Rectal smooth muscle tissue (tissue), 1 donor: Measurements from ENCODE around the gene TMEM130.
"Not testable (repeated sequence)": the region's sequence is repeated elsewhere in the genome, so short reads cannot be mapped to it uniquely, and the experiment has no call there.

ENCODE experiments used
- H3K27ac ChIP-seq: one replicate; pipeline ENCODE4 v1.7.0; 2013; ENCODE audit warnings: low read depth, low read length, inconsistent platforms
- H3K27me3 ChIP-seq: one replicate; pipeline ENCODE4 v1.7.0; 2013; ENCODE audit warnings: low read length; ENCODE audit not compliant: control insufficient read depth, insufficient read depth
- H3K36me3 ChIP-seq: one replicate; pipeline ENCODE4 v1.7.0; 2013; ENCODE audit warnings: low read length; ENCODE audit not compliant: control insufficient read depth, insufficient read depth
- H3K4me1 ChIP-seq: one replicate; pipeline ENCODE4 v1.7.0; 2013; ENCODE audit warnings: low read length; ENCODE audit not compliant: control insufficient read depth, insufficient read depth
- H3K4me3 ChIP-seq: one replicate; pipeline ENCODE4 v1.7.0; 2013; ENCODE audit warnings: low read length
- H3K9ac ChIP-seq: one replicate; pipeline ENCODE4 v1.7.0; 2013; ENCODE audit warnings: low read length

Gene TMEM130

DNA sequence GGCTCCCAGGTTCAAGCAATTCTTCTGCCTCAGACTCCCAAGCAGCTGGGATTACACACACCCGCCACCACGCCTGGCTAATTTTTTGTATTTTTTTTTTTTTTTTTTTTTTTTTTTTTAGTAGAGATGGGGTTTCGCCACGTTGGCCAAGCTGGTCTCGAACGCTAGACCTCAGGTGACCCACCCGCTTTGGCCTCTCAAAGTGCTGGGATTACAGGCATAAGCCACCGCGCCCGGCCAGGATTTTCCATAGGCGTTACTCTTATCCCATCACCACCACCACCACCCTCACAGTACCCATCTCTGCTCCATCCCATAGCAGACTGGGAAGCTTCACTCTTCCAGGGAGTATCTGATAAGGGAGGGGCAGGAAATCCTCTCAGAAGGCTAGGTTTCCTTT lies 3.8 kb upstream of the TMEM130 start:
- not testable (repeated sequence) for H3K4me3 ChIP-seq, H3K36me3 ChIP-seq, H3K27ac ChIP-seq, H3K9ac ChIP-seq, H3K27me3 ChIP-seq, H3K4me1 ChIP-seq

DNA sequence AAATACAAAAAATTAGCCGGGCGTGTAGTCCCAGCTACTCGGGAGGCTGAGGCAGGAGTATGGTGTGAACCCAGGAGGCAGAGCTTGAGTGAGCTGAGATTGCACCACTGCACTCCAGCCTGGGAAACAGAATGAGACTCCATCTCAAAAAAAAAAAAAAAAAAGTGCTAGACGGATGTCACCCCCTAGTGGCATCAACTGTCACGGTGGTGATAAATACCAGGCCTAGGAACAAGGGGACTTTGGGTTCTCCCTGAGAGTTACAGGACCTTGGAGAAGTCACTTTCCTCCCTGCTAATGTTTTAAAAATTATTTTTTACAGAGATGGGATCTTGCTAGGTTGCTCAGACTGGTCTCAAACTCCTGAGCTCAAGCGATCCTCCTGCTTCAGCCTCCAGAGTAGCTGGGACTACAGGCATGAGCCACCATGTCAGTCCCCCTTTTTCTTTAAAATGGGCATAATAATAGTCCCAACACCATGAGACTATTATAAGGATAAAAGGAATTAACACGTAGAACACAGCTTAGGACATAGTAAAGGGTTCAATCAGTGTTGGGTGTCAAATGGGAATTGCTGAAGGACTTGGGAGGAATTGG lies 2.6 kb upstream of the TMEM130 start:
- Histone ChIP-seq H3K27me3 (peaks cover 8% of the 10 kb centered on the region), H3K9ac (no peak overlapping the region), H3K27ac (no peak overlapping the region)

GRCh38 chr7:98870807-98871491 lies 1.1 kb upstream of the TMEM130 start:
- peaks cover 11% of the 10 kb centered on the region for H3K27me3 ChIP-seq
- H3K27ac ChIP-seq = no peak overlapping the region
- no peaks in the 10 kb centered on the region for H3K4me1 ChIP-seq
- H3K36me3 ChIP-seq = no peaks in the 10 kb centered on the region
- H3K9ac ChIP-seq = no peak overlapping the region
- H3K4me3 ChIP-seq = no peak overlapping the region

More for the DNA sequence above, 2.6 kb upstream of the TMEM130 start:
- H3K4me3 ChIP-seq = no peak overlapping the region
- no peaks in the 10 kb centered on the region for H3K36me3 ChIP-seq
- H3K4me1 ChIP-seq = no peaks in the 10 kb centered on the region

DNA sequence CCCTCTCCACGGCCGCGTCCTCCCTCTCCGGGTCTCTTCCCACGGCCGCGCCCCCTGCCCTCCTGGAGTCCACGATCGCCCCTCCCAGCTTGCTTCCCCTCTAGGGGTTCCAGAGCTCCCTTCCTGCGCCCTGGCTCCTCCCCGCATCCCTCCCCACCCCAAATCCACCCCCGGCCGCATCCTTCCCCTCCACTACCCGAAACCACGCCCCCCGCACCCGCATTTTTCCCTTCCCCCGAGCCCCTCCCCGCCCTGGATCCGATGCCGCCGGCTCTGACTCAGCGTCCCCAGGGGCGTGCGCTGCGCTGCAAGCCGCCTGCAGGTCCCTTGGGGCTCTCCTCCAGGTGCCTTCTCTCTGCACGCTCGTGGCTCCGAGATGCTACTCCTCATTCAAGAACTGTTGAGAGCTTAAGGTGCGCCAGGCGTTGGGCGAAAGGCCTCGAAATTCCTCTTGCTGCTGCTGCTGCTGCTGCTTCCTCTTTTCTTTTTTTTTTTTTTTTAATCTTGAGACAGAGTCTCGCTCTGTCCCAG lies 372 bp upstream of the TMEM130 start:
- no peaks in the 10 kb centered on the region for H3K36me3 ChIP-seq
- no peaks in the 10 kb centered on the region for H3K4me1 ChIP-seq
- no peak overlapping the region for H3K27ac ChIP-seq
- H3K27me3 ChIP-seq = peaks cover 11% of the 10 kb centered on the region
- no peak overlapping the region for H3K4me3 ChIP-seq
- H3K9ac ChIP-seq = no peak overlapping the region

GRCh38 chr7:98869027-98869596 lies 702 bp downstream of the TMEM130 start:
- Histone ChIP-seq H3K4me3 (no peak overlapping the region), H3K36me3 (no peaks in the 10 kb centered on the region), H3K4me1 (no peaks in the 10 kb centered on the region), H3K27ac (no peak overlapping the region), H3K9ac (no peak overlapping the region), H3K27me3 (peaks cover 11% of the 10 kb centered on the region)

DNA sequence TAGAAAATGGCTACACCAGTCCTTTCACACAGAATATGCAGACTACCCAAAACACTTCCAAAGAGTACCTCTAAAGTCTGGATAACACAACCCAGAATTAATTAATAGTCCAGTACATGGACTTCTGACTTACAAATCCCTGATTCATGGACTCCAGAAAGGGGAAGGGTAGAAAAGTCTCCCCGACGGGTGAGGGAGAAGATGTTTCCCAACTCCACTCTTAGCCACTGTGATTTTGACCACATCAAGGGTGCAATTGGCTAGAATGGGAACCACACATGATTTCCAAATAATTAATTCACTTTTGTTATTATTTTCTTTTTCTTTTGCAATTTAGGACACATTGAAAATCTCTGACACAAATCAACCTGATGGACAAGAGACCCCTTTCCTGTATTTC lies 1.4 kb downstream of the TMEM130 start:
- Histone ChIP-seq H3K9ac (no peak overlapping the region), H3K27me3 (peaks cover 11% of the 10 kb centered on the region), H3K27ac (no peak overlapping the region), H3K4me3 (no peak overlapping the region), H3K4me1 (no peaks in the 10 kb centered on the region), H3K36me3 (no peaks in the 10 kb centered on the region)

DNA sequence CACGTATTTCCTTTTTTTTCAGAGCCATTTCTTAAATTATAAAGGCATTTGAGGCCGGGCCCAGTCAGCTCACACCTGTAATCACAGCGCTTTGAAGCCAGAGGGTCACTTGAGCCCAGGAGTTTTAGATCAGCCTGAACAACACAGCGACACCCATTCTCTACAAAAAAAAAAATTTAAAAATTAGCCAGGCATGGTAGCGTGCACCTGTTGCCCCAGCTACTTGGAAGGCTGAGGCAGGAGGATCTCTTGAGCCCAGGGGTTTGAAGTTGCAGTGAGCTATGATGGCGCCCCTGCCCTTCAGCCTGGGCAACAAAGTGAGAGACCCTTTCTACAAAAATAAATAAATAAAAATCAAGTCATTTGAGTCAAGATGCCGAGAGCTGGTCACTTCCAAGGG lies 3.0 kb downstream of the TMEM130 start:
- no peak overlapping the region for H3K4me3 ChIP-seq
- H3K4me1 ChIP-seq = no peaks in the 10 kb centered on the region
- H3K36me3 ChIP-seq = no peaks in the 10 kb centered on the region
- peaks cover 11% of the 10 kb centered on the region for H3K27me3 ChIP-seq
- H3K27ac ChIP-seq = no peak overlapping the region
- H3K9ac ChIP-seq = no peak overlapping the region

GRCh38 chr7:98866351-98866750 lies 3.5 kb downstream of the TMEM130 start:
- Histone ChIP-seq H3K27ac (no peak overlapping the region), H3K4me1 (no peaks in the 10 kb centered on the region), H3K27me3 (peaks cover 10% of the 10 kb centered on the region), H3K36me3 (no peaks in the 10 kb centered on the region), H3K4me3 (no peak overlapping the region), H3K9ac (no peak overlapping the region)

GRCh38 chr7:98864731-98865453 lies 4.9 kb downstream of the TMEM130 start:
- Histone ChIP-seq H3K27me3 (peaks cover 3% of the 10 kb centered on the region), H3K4me1 (no peaks in the 10 kb centered on the region), H3K36me3 (no peaks in the 10 kb centered on the region), H3K9ac (no peak overlapping the region), H3K4me3 (no peak overlapping the region), H3K27ac (no peak overlapping the region)

DNA sequence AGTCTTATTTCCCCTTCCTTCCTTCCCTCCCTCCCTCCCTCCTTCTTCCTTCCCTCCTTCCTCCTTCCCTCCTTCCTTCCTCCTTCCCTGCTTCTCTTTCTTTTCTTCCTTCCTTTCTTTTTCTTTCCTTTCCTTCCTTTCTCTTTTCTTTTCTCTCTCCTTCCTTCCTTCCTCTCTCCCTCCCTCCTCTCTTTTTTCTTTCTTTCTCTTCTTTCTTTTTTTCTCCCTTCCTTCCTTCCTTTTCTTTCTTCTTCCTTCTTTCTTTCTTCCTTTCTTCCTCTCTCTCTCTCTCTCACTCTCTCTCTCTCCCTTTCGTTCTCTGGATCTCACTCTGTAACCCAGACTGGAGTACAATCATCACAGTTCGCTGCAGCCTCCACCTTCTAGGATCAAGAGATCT lies 6.2 kb downstream of the TMEM130 start:
- Histone ChIP-seq H3K4me1 (no peaks in the 10 kb centered on the region), H3K27me3 (peaks cover 3% of the 10 kb centered on the region), H3K9ac (no peak overlapping the region), H3K36me3 (no peaks in the 10 kb centered on the region), H3K27ac (no peak overlapping the region), H3K4me3 (no peak overlapping the region)

GRCh38 chr7:98862716-98863420 lies 6.9 kb downstream of the TMEM130 start:
- no peaks in the 10 kb centered on the region for H3K4me1 ChIP-seq
- no peak overlapping the region for H3K27ac ChIP-seq
- no peak overlapping the region for H3K9ac ChIP-seq
- H3K36me3 ChIP-seq = no peaks in the 10 kb centered on the region
- peaks cover 3% of the 10 kb centered on the region for H3K27me3 ChIP-seq
- no peak overlapping the region for H3K4me3 ChIP-seq

GRCh38 chr7:98862203-98862602 lies 7.6 kb downstream of the TMEM130 start:
- H3K27ac ChIP-seq = no peak overlapping the region
- no peak overlapping the region for H3K9ac ChIP-seq
- H3K4me1 ChIP-seq = no peaks in the 10 kb centered on the region
- peaks cover 2% of the 10 kb centered on the region for H3K27me3 ChIP-seq
- H3K36me3 ChIP-seq = no peaks in the 10 kb centered on the region
- no peak overlapping the region for H3K4me3 ChIP-seq
